ENCODE measurements around the gene KRTAP10-3. TPM values are rescaled to one million over a fixed set of nuclear protein-coding genes. Genes with fewer than 3 reads are reported as not detected.

The KRTAP10-3 gene
- total RNA-seq, 1 experiment from 2014 or later = 0.62 TPM

GRCh38 chr21:44603109-44603875 is 44.7 kb upstream of the KRTAP10-3 start:
- Histone ChIP-seq H3K36me3 (ENCODE audit: insufficient read depth, low read length, poor library complexity, severe bottlenecking) (no peaks in the 10 kb centered on the region), H3K4me3 (ENCODE audit: low read depth, low read length, poor library complexity, severe bottlenecking) (no peak overlapping the region), H3K9me3 (ENCODE audit: low read depth, low read length, poor library complexity, severe bottlenecking) (peaks cover 3% of the 10 kb centered on the region), H3K27ac (ENCODE audit: low read depth, low read length, poor library complexity, severe bottlenecking) (no peak overlapping the region), H3K4me1 (ENCODE audit: insufficient read depth, low read length, poor library complexity, severe bottlenecking) (no peaks in the 10 kb centered on the region), H3K27me3 (replicated peaks; ENCODE audit: insufficient read depth, low read depth, low read length, poor library complexity) (no peaks in the 10 kb centered on the region)
- CTCF ChIA-PET = no interaction called here
- TF ChIP-seq CTCF (conservative IDR thresholded peaks at IDR 0.05; ENCODE audit: low read depth, low read length) (no peak), EZH2 (IDR thresholded peaks at IDR 0.05; ENCODE audit: borderline replicate concordance, low read depth, low read length, poor library complexity, severe bottlenecking) (no peak)
- intact Hi-C loops (cut with micrococcal nuclease; ENCODE audit: unreplicated experiment) = loop anchor here (10.0 kb wide), 1 partner anchor 58 kb away; the partner anchor contains the start of gene KRTAP10-1
- BruUV-seq (replicated peaks) = no TSS peak
- POLR2A ChIA-PET (ENCODE audit: low non-redundant PET) = no interaction called here
- no peak for DNase-seq (ENCODE audit: low spot score)

GRCh38 chr21:44602463-44602850 is 43.9 kb upstream of the KRTAP10-3 start:
- BruUV-seq (replicated peaks) = no TSS peak
- CTCF ChIA-PET = no interaction called here
- no peak for DNase-seq (ENCODE audit: low spot score)

More at GRCh38 chr21:44602463-44602850, 43.9 kb upstream of the KRTAP10-3 start:
- TF ChIP-seq CTCF (conservative IDR thresholded peaks at IDR 0.05; ENCODE audit: low read depth, low read length) (no peak), EZH2 (IDR thresholded peaks at IDR 0.05; ENCODE audit: borderline replicate concordance, low read depth, low read length, poor library complexity, severe bottlenecking) (no peak)
- POLR2A ChIA-PET (ENCODE audit: low non-redundant PET) = no interaction called here
- no peak overlapping the region for H3K27ac ChIP-seq (ENCODE audit: low read depth, low read length, poor library complexity, severe bottlenecking)
- no peaks in the 10 kb centered on the region for H3K36me3 ChIP-seq (ENCODE audit: insufficient read depth, low read length, poor library complexity, severe bottlenecking)
- no peaks in the 10 kb centered on the region for H3K27me3 ChIP-seq (replicated peaks; ENCODE audit: insufficient read depth, low read depth, low read length, poor library complexity)
- H3K9me3 ChIP-seq (ENCODE audit: low read depth, low read length, poor library complexity, severe bottlenecking) = peaks cover 3% of the 10 kb centered on the region
- intact Hi-C loops (cut with micrococcal nuclease; ENCODE audit: unreplicated experiment) = loop anchor here (10.0 kb wide), 1 partner anchor 58 kb away; the partner anchor contains the start of gene KRTAP10-1
- no peak overlapping the region for H3K4me3 ChIP-seq (ENCODE audit: low read depth, low read length, poor library complexity, severe bottlenecking)
- H3K4me1 ChIP-seq (ENCODE audit: insufficient read depth, low read length, poor library complexity, severe bottlenecking) = no peaks in the 10 kb centered on the region

All from A673 (cell line).